MM.1S (cell line): ENCODE results near the gene ERCC4.

Experiments used
- DNase-seq: peaks from one replicate; pipeline ENCODE4 v3.0.0-alpha.2; 2015
- H2AFZ ChIP-seq: fragments of 300-600 bp; sonication (generic); 2 replicates; pipeline ENCODE4 v1.6.0; 2016; ENCODE audit warnings: antibody characterized with exemption, low read length
- H3F3A ChIP-seq: fragments of 300-600 bp; sonication (generic); 2 replicates; pipeline ENCODE4 v1.6.1; 2016; ENCODE audit warnings: mild to moderate bottlenecking, antibody characterized with exemption, low read length, moderate library complexity, mixed read lengths; ENCODE audit not compliant: insufficient read depth
- H3K27ac ChIP-seq: fragments of 300-600 bp; sonication (generic); 2 replicates; pipeline ENCODE4 v1.5.1; 2016; ENCODE audit warnings: mild to moderate bottlenecking, low read length
- H3K27me3 ChIP-seq: fragments of 300-600 bp; sonication (generic); replicated peaks from 2 replicates; pipeline ENCODE4 v1.6.0; 2016; ENCODE audit warnings: low read length; ENCODE audit not compliant: insufficient read depth
- H3K36me3 ChIP-seq: fragments of 300-600 bp; sonication (generic); replicated peaks from 2 replicates; pipeline ENCODE4 v1.6.1; 2016; ENCODE audit warnings: mild to moderate bottlenecking, low read length, mixed read lengths; ENCODE audit not compliant: insufficient read depth
- H3K4me1 ChIP-seq: fragments of 300-600 bp; sonication (generic); 2 replicates; pipeline ENCODE4 v1.6.1; 2016; ENCODE audit warnings: low read length, mixed read lengths
- H3K4me2 ChIP-seq: fragments of 300-600 bp; sonication (generic); 2 replicates; pipeline ENCODE4 v1.6.0; 2016; ENCODE audit warnings: low read depth, low read length
- H3K4me3 ChIP-seq: fragments of 300-600 bp; sonication (generic); 2 replicates; pipeline ENCODE4 v1.5.1; 2016; ENCODE audit warnings: low read length, mixed read lengths
- H3K79me2 ChIP-seq: fragments of 300-600 bp; sonication (generic); 2 replicates; pipeline ENCODE4 v1.6.1; 2016; ENCODE audit warnings: mixed run types, low read length, mixed read lengths
- H3K9ac ChIP-seq: fragments of 300-600 bp; sonication (generic); 2 replicates; pipeline ENCODE4 v1.6.1; 2016; ENCODE audit warnings: low read length, mixed read lengths
- H3K9me2 ChIP-seq: fragments of 300-600 bp; sonication (generic); replicated peaks from 2 replicates; pipeline ENCODE4 v1.6.1; 2016; ENCODE audit warnings: mild to moderate bottlenecking, low read length, mixed read lengths; ENCODE audit not compliant: insufficient read depth
- H3K9me3 ChIP-seq: fragments of 300-600 bp; sonication (generic); replicated peaks from 2 replicates; pipeline ENCODE4 v1.6.1; 2016; ENCODE audit warnings: mild to moderate bottlenecking, low read length, mixed read lengths; ENCODE audit not compliant: insufficient read depth
- H4K20me1 ChIP-seq: fragments of 300-600 bp; sonication (generic); 2 replicates; pipeline ENCODE4 v1.6.1; 2016; ENCODE audit warnings: mild to moderate bottlenecking, low read length, moderate library complexity, mixed read lengths; ENCODE audit not compliant: insufficient read depth
- EZH2 ChIP-seq: fragments of 300-600 bp; sonication (generic); optimal IDR thresholded peaks from 2 replicates; pipeline ENCODE3; 2017; ENCODE audit warnings: low read depth, mild to moderate bottlenecking, antibody characterized with exemption, low read length, mixed read lengths
- EZH2phosphoT487 ChIP-seq: fragments of 300-600 bp; sonication (generic); IDR thresholded peaks from 2 replicates; pipeline ENCODE4 v1.6.1; 2018; ENCODE audit warnings: antibody characterized with exemption, low read length
- TF ChIP-seq, protein P1 (sequence below): fragments of 300-600 bp; sonication (generic); IDR thresholded peaks from 2 replicates; pipeline ENCODE4 v1.5.1; 2016; ENCODE audit warnings: antibody characterized with exemption, low read length, mixed read lengths

ERCC4 gene

DNA sequence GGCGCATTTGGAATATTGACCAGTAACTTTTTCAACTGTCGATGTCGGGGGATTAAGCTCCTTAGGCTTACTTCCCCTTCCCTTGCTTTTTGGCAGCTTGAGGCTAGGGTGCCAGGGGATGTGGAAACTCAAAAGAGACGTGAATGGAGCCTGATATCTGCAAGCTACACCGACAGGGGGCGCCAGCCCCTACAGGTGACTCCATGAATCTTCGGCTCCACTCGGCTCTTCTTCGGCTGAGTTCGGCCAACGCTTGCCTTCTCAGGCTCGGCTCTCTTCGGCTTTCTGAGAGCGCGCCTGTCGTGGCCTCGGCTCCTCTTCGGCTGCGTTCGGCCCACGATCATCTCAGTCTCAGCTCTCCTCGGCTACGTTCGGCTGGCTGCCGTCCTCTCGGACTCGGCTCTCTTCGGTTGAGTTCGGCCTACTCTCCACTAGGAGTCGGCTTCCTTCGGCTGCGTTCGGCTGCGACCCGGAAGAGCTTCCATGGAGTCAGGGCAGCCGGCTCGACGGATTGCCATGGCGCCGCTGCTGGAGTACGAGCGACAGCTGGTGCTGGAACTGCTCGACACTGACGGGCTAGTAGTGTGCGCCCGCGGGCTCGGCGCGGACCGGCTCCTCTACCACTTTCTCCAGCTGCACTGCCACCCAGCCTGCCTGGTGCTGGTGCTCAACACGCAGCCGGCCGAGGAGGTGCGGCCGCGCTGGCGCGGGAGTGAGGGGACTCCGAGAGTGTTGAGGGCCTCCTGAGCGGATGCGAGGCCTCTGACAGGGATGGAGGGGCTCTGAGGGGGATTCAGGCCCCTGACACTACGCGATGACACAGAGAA is at the start of gene ERCC4:
TSS of gene ERCC4 (plus strand) at position 472 of the 827 bp plus-strand sequence. CDS start at position 484, 12 bp downstream.
- H2AFZ ChIP-seq = peak within 1 kb of the TSS; percentile 97
- peak within 1 kb of the TSS; percentile 24; the same call in 1 of the 2 replicates for H3K27ac ChIP-seq
- H3F3A ChIP-seq = 0 out of 2 replicates have a peak, but pooled peaks cover 3% of the 10 kb centered on the region
- peak within 1 kb of the TSS; percentile 98 for H3K4me3 ChIP-seq
- DNase-seq = peak; percentile 99
- H3K9ac ChIP-seq = peak within 1 kb of the TSS; percentile 93
- peaks cover 14% of the 10 kb centered on the region; the same call in 1 of the 2 replicates for H3K79me2 ChIP-seq
- H3K27me3 ChIP-seq = no peaks in the 10 kb centered on the region
- no peaks in the 10 kb centered on the region for H4K20me1 ChIP-seq
- TF ChIP-seq EZH2phosphoT487 (no peak), EZH2 (no peak)
- TF ChIP-seq, protein P1, sequence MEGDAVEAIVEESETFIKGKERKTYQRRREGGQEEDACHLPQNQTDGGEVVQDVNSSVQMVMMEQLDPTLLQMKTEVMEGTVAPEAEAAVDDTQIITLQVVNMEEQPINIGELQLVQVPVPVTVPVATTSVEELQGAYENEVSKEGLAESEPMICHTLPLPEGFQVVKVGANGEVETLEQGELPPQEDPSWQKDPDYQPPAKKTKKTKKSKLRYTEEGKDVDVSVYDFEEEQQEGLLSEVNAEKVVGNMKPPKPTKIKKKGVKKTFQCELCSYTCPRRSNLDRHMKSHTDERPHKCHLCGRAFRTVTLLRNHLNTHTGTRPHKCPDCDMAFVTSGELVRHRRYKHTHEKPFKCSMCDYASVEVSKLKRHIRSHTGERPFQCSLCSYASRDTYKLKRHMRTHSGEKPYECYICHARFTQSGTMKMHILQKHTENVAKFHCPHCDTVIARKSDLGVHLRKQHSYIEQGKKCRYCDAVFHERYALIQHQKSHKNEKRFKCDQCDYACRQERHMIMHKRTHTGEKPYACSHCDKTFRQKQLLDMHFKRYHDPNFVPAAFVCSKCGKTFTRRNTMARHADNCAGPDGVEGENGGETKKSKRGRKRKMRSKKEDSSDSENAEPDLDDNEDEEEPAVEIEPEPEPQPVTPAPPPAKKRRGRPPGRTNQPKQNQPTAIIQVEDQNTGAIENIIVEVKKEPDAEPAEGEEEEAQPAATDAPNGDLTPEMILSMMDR = peak; percentile 80
- H3K4me2 ChIP-seq = peak within 1 kb of the TSS; percentile 89
- no peaks in the 10 kb centered on the region for H3K9me2 ChIP-seq
- H3K9me3 ChIP-seq = no peaks in the 10 kb centered on the region
- H3K36me3 ChIP-seq = no peaks in the 10 kb centered on the region
- H3K4me1 ChIP-seq = peaks cover 3% of the 10 kb centered on the region; the same call in 1 of the 2 replicates

DNA sequence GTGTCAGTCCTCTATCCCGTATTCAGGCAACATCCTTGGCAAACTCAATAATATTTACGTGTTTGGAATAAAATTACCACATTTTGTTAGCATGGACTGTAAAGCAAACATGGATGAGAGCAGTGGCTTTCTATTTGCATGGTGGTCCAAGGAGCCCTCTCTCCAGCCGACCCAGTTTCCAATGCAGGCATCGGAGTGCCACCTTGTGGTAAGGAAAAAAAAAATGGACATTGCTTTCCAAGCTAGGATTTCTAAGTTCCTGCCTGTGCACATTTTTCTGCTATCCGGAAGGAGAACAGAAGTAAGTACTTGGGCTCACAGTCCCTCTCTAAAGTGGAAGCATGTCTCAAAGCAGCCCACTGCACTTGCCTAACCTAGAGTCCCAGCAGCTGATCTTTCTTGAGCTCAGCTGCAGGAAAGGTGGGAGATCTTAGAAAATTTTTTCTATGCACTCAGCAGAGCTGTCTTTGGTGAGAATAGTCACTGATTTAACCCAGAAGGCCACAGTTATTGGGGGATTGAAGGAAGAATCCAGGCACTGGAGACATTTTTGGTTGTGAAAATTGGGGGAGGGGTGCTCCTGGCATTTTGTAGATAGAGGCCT is 46.0 kb upstream of the ERCC4 start:
- Histone ChIP-seq H3K4me2 (no peak overlapping the region), H3K9ac (no peak overlapping the region), H3K36me3 (no peaks in the 10 kb centered on the region), H3K79me2 (no peaks in the 10 kb centered on the region), H3K4me1 (no peaks in the 10 kb centered on the region), H2AFZ (no peak overlapping the region), H3K27me3 (no peaks in the 10 kb centered on the region), H3K9me3 (no peaks in the 10 kb centered on the region), H3K9me2 (no peaks in the 10 kb centered on the region), H3F3A (no peaks in the 10 kb centered on the region), H4K20me1 (no peaks in the 10 kb centered on the region), H3K4me3 (no peak overlapping the region), H3K27ac (no peak overlapping the region)
- TF ChIP-seq EZH2 = no peak
- TF ChIP-seq, protein P1 = peak; percentile 60
- no peak for DNase-seq

DNA sequence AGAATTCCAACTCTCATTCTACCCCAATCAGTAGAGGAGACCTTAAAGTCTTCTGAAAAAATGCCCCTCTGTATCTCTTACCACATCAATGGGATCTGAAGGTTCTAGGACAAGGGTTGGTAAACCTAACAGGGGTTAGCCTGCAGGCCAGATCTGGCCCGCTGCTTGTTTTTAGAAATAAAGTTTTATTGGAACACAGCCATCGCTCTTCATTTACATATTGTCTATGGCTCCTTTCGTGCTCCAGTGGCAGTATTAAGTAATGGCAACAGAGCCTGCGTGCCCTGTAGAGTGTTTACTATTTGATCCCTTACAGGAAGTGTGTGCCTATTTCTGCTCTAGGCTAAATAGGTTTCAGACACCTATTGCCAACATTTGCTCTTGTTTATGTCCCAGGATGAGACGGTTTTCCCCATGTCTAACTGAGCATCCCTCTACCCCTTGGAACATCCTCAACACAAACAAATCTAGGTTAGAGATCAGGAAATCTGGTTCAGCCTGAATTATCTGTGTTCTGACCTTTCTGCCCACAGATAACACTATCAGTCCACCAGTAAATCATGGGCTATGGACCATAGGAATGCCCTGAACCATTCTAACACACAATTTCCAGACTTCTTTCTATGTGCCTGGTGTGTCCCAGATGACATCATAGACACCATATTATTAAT is 44.2 kb upstream of the ERCC4 start:
- H3K27me3 ChIP-seq = no peaks in the 10 kb centered on the region
- H3K4me2 ChIP-seq = no peak overlapping the region

More for the DNA sequence above, 44.2 kb upstream of the ERCC4 start:
- Histone ChIP-seq H3K36me3 (no peaks in the 10 kb centered on the region), H3K4me1 (no peaks in the 10 kb centered on the region), H3F3A (no peaks in the 10 kb centered on the region), H3K27ac (no peak overlapping the region), H4K20me1 (no peaks in the 10 kb centered on the region), H3K4me3 (no peak overlapping the region), H3K9ac (no peak overlapping the region), H2AFZ (no peak overlapping the region), H3K9me3 (no peaks in the 10 kb centered on the region), H3K79me2 (no peaks in the 10 kb centered on the region), H3K9me2 (no peaks in the 10 kb centered on the region)
- TF ChIP-seq, protein P1 = no peak
- no peak for TF ChIP-seq EZH2phosphoT487
- TF ChIP-seq EZH2 = no peak
- no peak for DNase-seq
